GM19468 (cell line): Measurements from ENCODE around the gene ANKS3.
"Not testable (repeated sequence)": the region's sequence is repeated elsewhere in the genome, so short reads cannot be mapped to it uniquely, and the experiment has no call there.

Source experiments
- ATAC-seq: cut with Tn5 transposase; IDR thresholded peaks from one replicate; pipeline ENCODE4 v1.9.1; 2021; ENCODE audit warnings: mild to moderate bottlenecking, moderate library complexity, moderate number of reproducible peaks; ENCODE audit not compliant: unreplicated experiment; ENCODE audit errors: extremely low read depth

The ANKS3 gene

DNA sequence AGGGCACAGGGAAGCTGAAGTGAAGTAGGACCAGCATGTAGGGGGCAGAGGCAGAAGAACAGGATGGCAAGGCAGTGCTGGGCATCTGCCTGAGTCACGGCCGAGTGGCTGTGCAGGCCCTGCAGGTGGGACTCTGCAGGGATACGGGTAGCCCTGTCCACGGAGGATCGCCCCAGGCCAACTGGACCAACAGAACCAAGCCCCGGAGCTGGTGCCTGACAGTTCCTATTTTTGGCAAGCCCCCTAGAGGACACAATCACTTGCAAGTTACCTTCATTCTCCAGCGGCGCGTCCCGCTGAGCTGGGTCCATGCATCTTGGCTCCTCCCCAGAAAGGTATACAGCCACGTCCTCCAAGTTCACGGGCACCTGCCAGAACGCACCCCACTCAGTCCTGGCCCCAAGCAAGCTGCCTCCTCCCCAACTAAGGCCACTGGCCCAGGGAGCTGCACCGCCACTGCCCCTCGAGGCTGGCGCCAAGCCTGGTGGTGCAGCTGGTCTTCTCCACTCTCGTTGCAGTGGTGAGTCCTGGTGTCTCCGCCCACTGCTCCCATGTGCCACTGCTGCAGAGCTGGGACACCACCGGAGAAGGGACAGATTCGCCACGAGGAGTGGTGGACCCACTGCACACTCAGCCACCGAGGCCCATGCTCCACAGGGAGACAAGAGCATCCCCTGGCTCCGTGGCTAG is 26.3 kb upstream of the ANKS3 start:
- no peak for ATAC-seq

DNA sequence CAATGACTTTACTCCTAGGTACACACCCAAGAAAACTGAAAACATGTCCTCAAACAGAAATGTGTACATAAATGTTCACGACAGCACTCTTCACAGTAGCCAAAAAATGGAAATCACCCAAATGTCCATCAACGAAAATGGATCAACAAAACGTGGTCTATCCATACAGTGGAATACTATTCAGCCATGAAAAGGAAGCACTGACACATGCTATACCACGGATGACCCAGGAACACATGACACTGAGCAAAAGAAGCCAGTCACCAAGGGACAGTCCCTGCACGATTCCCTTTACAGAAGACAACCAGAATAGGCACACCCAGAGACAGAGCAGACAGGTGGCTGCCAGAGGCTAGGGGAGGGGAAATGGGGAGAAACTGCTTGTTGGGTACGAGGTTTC is 21.6 kb upstream of the ANKS3 start:
- ATAC-seq = no peak

DNA sequence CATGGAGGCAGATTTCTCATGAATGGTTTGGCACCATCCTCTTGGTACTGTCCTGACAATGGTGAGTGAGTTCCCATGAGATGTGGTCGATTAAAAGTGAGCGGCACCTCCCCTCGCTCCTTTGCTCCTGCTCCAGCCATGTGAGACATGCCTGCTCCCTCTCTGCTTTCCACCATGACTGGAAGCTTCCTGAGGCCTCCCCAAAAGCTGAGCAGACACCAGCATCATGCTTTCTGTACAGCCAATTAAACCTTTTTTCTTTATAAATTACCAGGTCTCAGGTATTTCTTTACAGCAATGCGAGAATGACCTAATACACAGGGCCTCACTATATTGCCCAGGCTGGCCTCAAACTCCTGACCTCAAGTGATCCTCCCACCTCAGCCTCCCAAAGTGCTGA is 20.8 kb upstream of the ANKS3 start:
- no peak for ATAC-seq

DNA sequence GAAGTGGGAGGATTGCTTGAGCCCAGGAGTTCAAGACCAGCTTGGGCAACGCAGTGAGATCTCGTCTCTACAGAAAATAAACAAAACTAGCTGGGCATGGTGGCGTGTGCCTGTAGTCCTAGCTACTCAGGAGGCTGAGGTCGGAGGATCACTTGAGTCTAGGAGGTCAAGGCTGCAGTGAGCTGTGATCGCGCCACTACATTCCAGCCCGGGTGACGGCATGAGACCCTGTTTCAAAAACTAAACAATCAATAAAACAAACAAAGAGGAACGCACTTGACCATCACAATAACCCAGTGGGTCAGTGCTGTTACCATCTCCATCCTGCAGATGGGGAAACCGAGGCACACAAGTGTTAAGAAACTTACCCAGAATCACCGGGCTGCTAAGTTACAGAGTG is 19.2 kb upstream of the ANKS3 start:
- ATAC-seq = no peak

DNA sequence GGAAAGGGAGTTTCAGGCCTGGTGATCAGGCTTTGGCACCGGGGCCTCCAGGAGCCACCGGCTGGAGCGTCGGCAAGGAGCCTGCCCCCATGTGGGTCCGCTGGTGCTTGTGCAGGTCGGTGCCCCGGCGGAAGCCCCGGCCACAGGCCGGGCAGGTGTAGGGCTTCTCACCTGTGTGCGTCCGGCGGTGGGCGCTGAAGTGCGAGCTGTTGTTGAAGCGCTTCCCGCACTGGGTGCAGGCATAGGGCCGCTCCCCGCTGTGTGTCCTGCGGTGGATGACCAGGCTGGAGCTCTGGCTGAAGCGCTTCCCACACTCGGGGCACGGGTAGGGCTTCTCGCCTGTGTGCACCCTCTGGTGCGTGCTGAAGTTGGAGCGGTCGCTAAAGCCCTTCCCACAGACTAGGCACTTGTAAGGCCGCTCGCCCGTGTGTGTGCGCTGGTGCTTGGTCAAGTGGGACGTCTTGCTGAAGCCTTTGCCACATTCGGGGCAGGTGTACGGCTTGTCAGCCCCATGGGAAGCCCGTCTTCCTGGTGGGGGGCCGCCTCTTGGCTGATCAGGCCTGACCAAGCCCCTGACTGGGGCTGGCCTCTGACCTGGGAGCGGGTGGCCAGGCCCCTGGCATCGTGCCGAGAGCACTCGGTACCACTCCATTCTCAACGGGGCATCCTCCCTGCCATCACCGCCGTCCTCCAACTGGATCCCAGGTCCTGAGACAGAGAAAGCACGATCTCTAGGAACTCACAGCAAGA is 18.5 kb upstream of the ANKS3 start:
- no peak for ATAC-seq

DNA sequence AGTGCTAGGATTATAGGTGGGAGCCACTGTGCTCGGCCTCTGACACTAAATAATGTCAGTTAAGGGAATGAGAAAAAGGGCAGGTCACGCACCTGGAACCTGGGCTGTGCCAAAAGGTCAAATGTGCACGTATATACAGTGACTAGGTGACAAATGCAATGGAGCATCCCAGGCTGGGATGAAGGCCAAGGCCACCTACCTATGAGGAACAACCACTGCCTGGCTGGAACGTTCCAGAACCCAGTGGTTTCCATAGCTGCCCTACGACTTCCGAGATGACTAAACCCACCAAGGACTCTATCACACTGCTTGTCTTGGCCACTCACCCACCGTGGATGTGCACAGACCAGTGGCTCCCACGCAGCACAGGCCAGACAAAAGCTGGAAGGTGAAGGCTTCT is 16.8 kb upstream of the ANKS3 start:
- ATAC-seq = no peak

DNA sequence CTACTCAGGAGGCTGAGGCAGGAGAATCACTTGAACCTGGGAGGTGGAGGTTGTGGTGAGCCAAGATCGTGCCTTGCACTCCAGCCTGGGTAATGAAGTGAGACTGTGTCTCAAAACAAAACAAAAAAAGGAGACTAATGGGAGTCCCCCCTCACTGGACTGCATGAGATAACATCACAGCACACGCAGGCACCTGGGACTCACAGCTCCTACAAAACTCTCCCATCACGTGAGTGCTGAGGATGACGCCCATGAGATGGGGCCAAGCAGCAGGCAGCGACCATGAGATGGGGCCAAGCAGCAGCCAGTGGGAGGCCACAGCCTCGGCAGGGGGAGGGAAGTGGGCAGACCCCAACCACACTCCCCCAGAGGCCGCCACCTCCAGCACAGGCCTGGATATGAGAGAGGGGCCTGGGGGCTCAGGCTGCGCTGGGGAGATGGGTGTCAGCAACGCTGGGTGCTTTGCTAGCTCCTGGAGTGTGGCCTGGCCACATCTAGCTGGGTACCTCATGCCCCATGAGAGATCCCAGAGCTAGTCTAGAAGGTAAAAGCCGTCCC is 15.7 kb upstream of the ANKS3 start:
- ATAC-seq = no peak

DNA sequence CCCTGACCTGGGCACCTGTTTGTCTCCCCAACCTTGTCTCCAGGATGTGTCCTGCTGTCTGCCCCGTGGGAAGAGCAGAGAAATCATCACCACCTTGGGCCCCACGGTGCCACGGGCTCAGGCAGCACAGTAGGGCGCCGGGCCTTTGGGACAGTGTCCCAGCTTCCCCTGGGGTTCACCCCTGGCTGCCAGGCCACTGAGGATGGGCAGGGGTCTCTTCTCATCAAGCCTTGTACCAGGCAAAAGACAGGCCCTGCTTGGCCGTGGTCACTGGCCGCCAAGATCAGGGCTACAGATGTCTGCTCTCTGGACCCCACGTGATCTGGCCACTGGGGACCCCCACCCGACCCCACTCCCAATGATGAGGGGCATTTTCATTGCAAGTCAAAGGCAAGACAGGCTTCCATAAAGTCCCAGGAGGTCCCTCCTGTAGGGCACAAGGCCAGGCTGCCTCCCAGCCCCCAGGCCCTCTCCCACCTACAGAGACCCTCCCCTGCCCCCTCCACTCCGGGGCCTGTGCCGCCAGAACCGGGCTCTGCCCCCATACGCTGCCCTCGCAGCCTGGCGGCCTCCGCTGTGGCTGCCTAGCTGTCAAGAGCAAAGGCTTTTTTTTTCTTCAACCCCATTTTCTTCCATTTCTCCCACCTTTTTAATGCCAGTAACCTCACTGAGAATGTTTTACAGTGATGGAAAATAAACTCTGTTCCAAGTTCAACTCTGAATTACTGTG is 14.8 kb upstream of the ANKS3 start:
- ATAC-seq = no peak

DNA sequence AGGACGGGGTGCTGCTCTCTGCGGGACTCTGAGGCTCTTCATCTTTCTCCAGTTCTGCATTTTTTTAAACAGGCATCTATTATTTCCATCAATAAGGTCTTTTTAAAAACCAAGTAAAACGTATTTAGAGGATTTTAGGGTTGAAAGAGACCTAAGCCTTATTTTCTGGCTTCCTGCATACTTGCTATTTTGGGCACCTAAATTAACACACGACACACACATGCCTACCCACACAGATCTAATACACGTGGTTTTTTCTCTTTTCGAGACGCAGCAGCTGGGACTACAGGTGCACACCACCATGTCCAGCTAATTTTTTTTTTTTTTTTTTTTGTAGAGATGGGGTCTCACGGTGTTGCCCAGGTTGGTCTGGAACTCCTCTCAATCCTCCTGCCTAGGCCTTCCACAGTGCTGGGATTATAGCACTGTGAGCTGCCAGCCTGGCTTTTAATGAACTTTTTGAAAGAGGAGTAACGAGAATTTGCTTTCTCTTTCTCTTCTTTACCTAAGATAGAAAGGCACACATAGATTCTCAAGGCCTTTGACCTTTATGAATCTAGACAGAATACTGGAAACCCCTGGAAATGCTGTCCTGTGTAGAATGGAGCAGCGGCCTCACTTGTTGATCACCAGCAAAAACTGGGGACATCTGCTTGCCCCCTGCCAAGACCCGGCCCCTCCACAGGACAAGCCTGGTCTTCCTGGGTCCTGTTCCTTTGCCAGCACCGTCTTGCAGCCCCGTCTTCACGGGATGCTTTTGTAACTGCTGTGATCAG is 14.0 kb upstream of the ANKS3 start:
- no peak for ATAC-seq

DNA sequence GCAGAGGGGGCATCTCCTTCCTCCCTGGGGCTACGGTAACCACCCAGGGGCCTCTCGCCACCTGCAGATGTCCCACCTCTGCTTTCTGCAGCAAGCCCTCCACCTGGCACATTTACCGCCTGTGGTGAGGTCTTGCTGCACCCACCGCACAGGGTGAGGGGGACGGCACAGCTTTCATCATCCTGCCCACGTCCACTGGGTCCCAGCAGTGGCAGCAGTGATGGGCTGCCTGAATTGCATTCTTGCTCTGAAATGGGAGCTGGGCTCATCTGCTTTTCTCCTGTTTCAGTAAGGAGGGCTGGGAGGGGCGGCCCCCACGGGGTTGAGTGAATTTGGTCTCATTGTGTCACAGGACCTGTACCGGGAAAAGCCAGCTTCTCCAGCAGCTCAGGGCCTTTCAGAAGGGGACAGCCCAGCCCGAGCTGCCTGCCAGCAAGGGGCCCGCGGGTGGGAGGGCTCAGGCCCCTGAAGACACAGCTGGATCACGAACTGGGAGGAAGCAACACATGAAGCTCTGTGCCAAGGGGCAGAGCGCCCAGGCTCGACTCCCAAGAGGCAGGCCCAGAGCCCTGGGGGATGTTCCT is 13.0 kb upstream of the ANKS3 start:
- no peak for ATAC-seq

DNA sequence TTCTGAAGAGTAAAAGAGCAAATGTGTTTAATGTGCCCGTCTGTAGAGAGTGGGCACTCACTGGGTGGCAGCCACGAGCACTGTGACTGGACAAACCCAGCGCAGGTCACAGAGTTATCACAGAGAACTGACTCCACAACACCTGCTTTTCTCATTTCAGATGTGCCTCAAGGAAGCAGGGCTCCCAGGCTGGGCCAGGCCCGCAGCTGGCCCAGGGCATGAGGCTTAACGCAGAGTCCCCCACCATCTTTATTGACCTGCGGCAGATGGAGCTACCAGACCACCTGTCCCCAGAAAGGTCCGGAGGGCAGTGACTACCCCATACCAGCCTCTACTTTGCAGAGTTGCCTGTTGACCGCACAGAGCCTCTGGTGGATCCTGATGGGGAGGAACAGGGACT is 12.1 kb upstream of the ANKS3 start:
- ATAC-seq = no peak

DNA sequence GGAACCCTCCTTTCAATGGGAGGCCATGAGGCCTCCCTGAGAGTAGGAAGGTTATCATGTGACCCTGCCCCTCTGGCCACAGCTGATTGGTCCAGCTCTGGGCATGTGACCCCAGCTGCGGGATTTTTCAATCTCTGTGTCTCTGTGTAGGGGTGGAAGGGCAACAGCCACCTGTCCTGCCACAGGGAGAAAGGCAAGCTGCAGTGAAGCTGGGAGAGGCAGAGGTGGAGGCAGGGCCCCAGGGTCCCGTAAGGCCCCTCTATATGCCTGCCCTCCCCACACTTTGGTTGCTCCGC is 11.2 kb upstream of the ANKS3 start:
- no peak for ATAC-seq

DNA sequence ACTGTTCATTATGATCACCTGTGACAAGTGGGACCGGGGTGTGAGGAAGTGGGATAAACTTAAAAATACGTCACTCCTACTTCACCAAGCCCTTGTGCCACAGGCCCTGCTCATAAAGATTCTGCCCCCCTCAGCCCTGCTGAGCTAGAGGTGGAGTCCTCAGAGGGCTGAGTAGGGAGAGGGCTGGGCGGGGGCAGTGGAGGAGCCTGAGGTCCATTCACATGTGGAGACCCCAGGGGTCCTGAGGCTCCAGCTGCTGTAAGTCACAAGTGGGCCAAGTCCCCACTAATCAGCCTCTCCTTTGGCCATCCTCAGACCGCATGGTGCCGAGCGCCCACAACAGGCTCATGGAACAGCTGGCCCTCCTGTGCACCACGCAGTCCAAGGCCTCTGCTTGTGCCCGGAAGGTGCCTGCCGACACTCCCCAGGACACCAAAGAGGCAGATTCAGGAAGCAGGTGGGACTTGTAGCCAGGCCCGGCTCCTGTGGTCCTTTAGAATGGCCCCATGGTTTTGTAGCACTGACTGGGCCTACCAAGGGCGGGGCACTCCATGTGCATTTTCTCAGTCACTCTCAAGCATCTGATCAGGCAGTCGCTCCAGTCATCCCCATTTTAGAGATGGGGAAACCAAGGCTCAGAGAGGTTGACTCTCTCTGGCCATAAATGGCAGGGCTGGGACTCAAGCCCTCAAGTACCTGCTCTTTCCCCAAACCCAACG is 10.6 kb upstream of the ANKS3 start:
- ATAC-seq = no peak

DNA sequence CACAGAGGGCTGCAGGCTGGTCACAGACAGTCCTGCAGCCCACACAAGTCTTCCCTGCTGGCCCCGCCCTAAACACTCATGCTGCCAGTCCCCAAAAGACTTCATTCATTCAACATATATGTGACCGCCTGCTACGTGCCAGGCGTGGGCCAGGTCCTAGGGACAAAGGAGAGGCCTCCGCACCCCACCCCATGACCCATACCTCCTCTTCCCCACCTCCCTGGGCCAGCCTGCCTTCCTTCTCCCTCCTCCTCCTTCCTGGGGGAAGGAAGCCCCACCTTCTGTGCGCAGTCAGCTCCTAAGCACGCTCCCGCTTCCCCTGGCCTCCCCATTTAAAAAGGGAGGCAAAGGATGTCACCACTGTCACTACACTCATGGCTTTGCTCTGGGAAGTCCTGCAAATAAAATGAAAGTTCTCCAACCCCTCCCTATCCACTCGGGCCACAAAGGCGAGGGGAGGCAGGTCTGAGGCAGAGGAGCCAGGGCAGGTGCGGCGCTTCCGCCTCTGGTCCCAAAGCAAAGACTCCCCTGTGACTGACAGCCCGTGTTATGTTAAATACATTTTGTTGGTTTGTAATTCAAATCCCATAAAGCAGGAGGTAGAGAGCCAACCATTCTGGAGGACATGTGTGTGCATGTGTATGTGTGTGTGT is 9.3 kb upstream of the ANKS3 start:
- no peak for ATAC-seq

DNA sequence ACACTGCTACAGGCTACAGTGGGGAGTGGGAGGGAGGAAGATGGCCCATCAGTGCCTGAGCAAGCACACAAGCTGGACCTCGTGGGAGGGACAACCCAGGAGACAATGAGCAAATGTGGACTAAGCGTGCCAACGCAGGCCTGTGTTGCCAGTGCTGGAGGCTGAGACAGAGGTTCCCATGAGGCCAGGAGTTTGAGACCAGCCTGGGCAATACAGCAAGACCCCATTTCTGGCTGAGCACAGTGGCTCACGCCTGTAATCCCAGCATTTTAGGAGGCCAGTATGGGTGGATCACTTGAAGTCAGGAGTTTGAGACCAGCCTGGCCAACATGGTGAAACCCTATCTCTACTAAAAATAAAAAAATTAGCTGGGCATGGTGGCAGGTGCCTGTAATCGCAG is 4.3 kb upstream of the ANKS3 start:
- ATAC-seq = not testable (repeated sequence)

DNA sequence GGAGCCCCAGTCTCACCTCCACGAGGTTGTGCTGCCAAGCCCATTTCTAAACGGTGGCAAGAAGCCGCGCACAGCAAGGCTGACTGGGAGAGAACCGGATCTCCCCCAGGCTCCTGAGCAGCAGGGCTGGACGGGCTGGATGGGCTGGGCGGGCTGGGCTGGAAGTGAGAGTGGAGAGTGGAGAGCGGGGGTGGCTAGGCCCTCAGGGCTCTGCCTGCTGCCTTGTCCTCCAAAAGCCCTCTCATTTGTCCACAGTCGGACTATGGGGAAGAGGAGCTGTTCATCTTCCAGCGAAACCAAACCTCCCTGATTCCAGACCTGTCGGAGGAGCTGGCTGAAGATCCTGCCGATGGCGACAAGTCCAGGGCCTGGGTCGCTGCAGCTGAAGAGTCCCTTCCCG is 3.5 kb upstream of the ANKS3 start:
- no peak for ATAC-seq

DNA sequence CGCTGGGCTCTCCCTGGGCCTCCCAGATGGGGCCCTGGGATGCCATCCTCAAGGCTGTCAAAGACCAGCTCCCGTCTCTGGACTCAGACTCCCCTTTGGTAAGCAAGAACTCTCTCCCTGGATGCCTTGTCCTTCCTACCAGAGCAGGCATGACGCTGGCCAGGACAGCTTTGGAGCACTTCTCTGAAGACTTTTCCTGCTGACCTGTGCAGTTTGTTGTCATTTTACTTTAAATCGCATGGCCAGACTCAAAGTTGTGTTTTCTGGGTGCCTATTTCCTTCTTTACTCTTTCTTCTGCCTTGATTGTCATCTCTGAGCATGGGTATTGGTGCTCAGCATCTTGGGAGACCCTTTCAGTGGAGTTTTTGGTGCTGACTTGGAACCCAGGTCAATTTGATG is 2.5 kb upstream of the ANKS3 start:
- ATAC-seq = no peak

DNA sequence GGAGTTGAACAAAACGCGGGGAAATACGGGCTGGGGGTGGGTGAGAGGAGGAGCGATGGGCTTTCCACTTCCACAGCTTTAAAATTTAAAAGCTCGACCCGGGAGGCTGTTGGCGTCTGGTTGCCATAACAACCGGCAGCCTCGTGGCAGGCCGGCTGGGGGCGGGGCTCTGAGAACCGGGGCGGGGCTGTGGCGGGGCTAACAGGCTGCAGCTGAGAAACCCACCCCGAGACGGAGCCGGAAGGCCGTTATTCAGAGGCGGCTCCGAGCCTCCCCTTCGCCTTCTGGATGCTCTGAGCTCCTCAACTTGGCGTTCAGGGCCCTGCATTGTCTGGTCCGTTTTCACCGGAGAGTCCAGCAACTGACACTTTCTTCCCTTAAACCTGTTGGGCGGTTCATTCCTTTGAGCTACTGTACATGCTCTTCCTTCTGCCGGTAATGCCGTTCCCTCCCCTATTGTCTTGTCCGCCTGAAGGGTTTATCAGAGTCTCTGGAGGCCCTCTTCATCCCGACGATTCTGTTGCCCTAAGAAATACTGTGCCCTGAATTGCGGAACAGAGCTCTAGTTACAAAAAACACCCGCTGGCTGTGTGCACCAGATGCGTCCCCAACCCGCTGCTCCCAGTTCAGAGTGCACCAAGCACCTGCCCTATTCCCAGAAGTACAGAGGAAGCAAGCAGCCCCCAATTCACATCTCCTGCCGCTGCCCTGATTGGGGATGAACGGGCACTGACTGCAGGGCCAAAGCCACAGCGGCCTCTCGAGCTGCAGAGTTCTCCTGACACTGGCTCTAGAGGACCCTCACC is 862 bp upstream of the ANKS3 start:
- peak; percentile 9 for ATAC-seq
